Body of pancreas (tissue), 4 donors: Measurements from ENCODE around the gene SDC3.

ENCODE experiments used
- CTCF ChIP-seq, 7 experiments: fragments of 450-650 bp in 4 of 7; fragments of 200-600 bp in 3 of 7; sonication (generic) in 3 of 7; IDR thresholded peaks; one replicate each; pipeline ENCODE4 v1.5.1; 2016 to 2019; ENCODE audit warnings: antibody characterized with exemption in 7 of 7
- POLR2A ChIP-seq, 3 donors: fragments of 450-650 bp; IDR thresholded peaks; one replicate each; pipeline ENCODE4 v1.6.1; 2016; ENCODE audit warnings: antibody characterized with exemption in 3 of 3, mild to moderate bottlenecking in 2 of 3

GRCh38 chr1:30853350-30853749, 55.2 kb downstream of the SDC3 start:
- TF ChIP-seq CTCF (IDR thresholded peaks at IDR 0.05) (no peak), POLR2A (IDR thresholded peaks at IDR 0.05) (no peak)
